ENCODE data around the gene PECR.

Gene PECR

DNA sequence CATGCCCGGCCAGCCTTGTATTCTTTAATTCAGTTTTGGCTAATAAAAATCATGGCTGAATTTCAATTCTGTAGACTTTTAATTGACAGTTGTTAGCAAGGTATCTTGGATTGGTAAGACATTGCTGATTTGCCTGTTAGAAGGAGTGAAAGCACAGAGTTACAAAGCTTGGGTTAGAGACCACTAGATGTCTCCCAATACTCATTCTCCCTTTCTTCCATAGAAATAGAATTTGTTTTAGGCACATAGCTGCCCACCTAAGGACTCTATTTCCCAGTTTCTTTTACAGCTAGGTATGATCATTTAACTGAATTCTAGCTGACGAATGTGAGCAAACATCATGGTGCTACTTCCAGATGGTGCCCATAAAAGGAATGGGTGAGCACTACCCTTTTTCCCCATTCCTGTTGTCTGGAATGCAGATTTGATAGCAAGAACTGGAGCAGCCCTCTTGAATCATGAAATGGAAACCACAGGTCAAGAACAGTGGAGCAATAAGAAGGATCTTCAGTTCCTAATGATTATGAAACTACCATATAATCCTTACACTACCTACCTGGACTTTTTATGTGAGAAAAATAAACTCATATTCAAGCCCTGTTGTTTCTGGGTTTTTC, 17.5 kb downstream of the PECR start:
- no peak overlapping the region for H3K4me3 ChIP-seq (ENCODE audit: low read depth, low read length)
- TF ChIP-seq, protein P1, sequence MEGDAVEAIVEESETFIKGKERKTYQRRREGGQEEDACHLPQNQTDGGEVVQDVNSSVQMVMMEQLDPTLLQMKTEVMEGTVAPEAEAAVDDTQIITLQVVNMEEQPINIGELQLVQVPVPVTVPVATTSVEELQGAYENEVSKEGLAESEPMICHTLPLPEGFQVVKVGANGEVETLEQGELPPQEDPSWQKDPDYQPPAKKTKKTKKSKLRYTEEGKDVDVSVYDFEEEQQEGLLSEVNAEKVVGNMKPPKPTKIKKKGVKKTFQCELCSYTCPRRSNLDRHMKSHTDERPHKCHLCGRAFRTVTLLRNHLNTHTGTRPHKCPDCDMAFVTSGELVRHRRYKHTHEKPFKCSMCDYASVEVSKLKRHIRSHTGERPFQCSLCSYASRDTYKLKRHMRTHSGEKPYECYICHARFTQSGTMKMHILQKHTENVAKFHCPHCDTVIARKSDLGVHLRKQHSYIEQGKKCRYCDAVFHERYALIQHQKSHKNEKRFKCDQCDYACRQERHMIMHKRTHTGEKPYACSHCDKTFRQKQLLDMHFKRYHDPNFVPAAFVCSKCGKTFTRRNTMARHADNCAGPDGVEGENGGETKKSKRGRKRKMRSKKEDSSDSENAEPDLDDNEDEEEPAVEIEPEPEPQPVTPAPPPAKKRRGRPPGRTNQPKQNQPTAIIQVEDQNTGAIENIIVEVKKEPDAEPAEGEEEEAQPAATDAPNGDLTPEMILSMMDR (IDR thresholded peaks at IDR 0.05; ENCODE audit: low read depth, low read length, missing control alignments), result no peak
- DNase-seq (ENCODE audit: low read depth), result no peak

DNA sequence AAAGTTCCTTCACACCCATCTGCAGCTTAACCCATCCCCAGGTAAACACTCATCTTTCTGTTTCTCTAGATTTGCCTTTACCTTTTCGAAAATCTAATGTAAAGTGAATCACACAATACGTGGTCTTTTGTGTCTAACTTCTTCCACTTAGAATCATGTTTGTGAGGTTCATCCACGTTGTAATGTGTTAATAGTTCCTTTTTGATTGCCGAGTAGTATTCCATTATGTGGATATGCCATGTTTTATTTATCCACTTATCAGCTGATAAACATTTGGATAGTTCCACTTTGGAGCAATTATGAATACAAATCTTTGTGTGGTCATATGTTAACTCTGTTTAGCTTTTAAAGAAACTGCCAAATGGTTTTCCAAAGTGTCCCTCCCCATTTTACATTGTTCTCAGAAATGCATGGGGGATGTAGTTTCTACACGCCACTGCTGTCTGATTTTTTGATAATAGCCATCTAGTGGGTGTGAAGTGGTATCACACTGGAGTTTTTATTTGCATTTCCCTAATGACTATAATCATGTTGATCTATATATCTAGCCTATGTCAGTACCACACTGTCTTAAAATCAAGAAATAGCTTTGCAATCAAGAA, 22.3 kb downstream of the PECR start:
- H3K4me3 ChIP-seq (ENCODE audit: low read depth, low read length), result no peak overlapping the region
- DNase-seq (ENCODE audit: low read depth), result no peak
- TF ChIP-seq, protein P1 (IDR thresholded peaks at IDR 0.05; ENCODE audit: low read depth, low read length, missing control alignments), result peak; percentile 45

- TF ChIP-seq, protein P1 (IDR thresholded peaks at IDR 0.05; ENCODE audit: low read depth, low read length, missing control alignments), result no peak
- H3K4me3 ChIP-seq (ENCODE audit: low read depth, low read length), result peak overlapping the region; percentile 18
- DNase-seq (ENCODE audit: low read depth), result peak; percentile 86
Measured at GRCh38 chr2:216057688-216058193, 23.9 kb downstream of the PECR start.

- H3K4me3 ChIP-seq (ENCODE audit: low read depth, low read length), result no peak overlapping the region; the same call in 1 of the 2 replicates
- TF ChIP-seq, protein P1 (IDR thresholded peaks at IDR 0.05; ENCODE audit: low read depth, low read length, missing control alignments), result no peak
- peak; percentile 42 for DNase-seq (ENCODE audit: low read depth)
Measured at GRCh38 chr2:216056739-216057138, 24.9 kb downstream of the PECR start.

GRCh38 chr2:216055680-216056079, 25.9 kb downstream of the PECR start:
- H3K4me3 ChIP-seq (ENCODE audit: low read depth, low read length), result no peak overlapping the region
- TF ChIP-seq, protein P1 (IDR thresholded peaks at IDR 0.05; ENCODE audit: low read depth, low read length, missing control alignments), result no peak
- no peak for DNase-seq (ENCODE audit: low read depth)

GRCh38 chr2:216052420-216052819, 29.2 kb downstream of the PECR start:
- DNase-seq (ENCODE audit: low read depth), result no peak
- TF ChIP-seq, protein P1 (IDR thresholded peaks at IDR 0.05; ENCODE audit: low read depth, low read length, missing control alignments), result no peak
- no peak overlapping the region for H3K4me3 ChIP-seq (ENCODE audit: low read depth, low read length)
